IMR-90 (cell line): Measurements from ENCODE around the gene CYB5B. TPM values are rescaled to one million over a fixed set of nuclear protein-coding genes. Genes with fewer than 3 reads are reported as not detected.

Experiments
- ATAC-seq: fragments of 200-7000 bp; cut with Tn5 transposase; 2 replicates; pipeline ENCODE4 v1.9.1; 2020; ENCODE audit warnings: low read depth, mild to moderate bottlenecking, moderate library complexity
- Bru-seq: library from RNA; stranded (reverse); fragments of 400-500 nt; gene quantifications from one replicate; lab custom pipeline; 2021; lab: Mats Ljungman, UMichigan
- BruChase-seq, 2 experiments: library from RNA; stranded (reverse); fragments of 400-500 nt; gene quantifications; one replicate each; lab custom pipeline; 2021; lab: Mats Ljungman, UMichigan
- BruUV-seq: library from RNA; stranded (reverse); fragments of 400-500 nt; replicated peaks from 2 replicates; lab custom pipeline; 2021; lab: Mats Ljungman, UMichigan
- CTCF ChIA-PET: fragments of 300-600 bp; formaldehyde crosslinking; extraction: SDS; loops from one replicate; lab custom pipeline; 2021; ENCODE audit warnings: antibody characterized with exemption; lab: Yijun Ruan, JAX
- POLR2A ChIA-PET: fragments of 300-600 bp; sonication (Branson Sonifier 250); formaldehyde crosslinking; loops from one replicate; lab custom pipeline; 2022; ENCODE audit warnings: antibody characterized with exemption; ENCODE audit not compliant: unreplicated experiment; lab: Charles Lee
- DNase-seq: peaks from one replicate; pipeline ENCODE4 v3.0.0; 2013
- H2AFZ ChIP-seq: replicated peaks from 2 replicates; pipeline ENCODE3; 2013; ENCODE audit warnings: low read length, mild to moderate bottlenecking; ENCODE audit not compliant: poor library complexity
- H2AK5ac ChIP-seq: 2 replicates; pipeline ENCODE4 v1.6.1; 2013; ENCODE audit warnings: low read depth, low read length, inconsistent platforms
- H2AK9ac ChIP-seq: replicated peaks from 2 replicates; pipeline ENCODE3; 2013; ENCODE audit warnings: mild to moderate bottlenecking, low read depth, low read length, moderate library complexity; ENCODE audit not compliant: poor library complexity
- H2BK120ac ChIP-seq: 2 replicates; pipeline ENCODE4 v1.6.1; 2013; ENCODE audit warnings: low read depth, low read length, inconsistent platforms
- H2BK15ac ChIP-seq: 3 replicates; pipeline ENCODE4 v1.6.1; 2013; ENCODE audit warnings: low read depth, low read length, inconsistent platforms
- H2BK20ac ChIP-seq: 2 replicates; pipeline ENCODE4 v1.6.1; 2013; ENCODE audit warnings: low read depth, mild to moderate bottlenecking, inconsistent platforms, low read length, moderate library complexity
- H2BK5ac ChIP-seq: 2 replicates; pipeline ENCODE4 v1.6.1; 2013; ENCODE audit warnings: mild to moderate bottlenecking, low read depth, low read length, inconsistent platforms; ENCODE audit not compliant: poor library complexity, severe bottlenecking
- H3K14ac ChIP-seq: replicated peaks from 2 replicates; pipeline ENCODE4 v1.6.1; 2013; ENCODE audit warnings: low read depth, low read length, inconsistent platforms
- H3K18ac ChIP-seq: 2 replicates; pipeline ENCODE4 v1.6.1; 2013; ENCODE audit warnings: low read depth, low read length, control low read depth
- H3K23ac ChIP-seq: 2 replicates; pipeline ENCODE4 v1.6.1; 2013; ENCODE audit warnings: low read depth, low read length, inconsistent platforms
- H3K27ac ChIP-seq: 2 replicates; pipeline ENCODE4 v1.5.1; 2013; ENCODE audit warnings: mild to moderate bottlenecking, control low read depth, low read length; ENCODE audit not compliant: insufficient read depth
- H3K27me3 ChIP-seq: 2 replicates; pipeline ENCODE4 v1.6.1; 2013; ENCODE audit warnings: low read length; ENCODE audit not compliant: control insufficient read depth, insufficient read depth
- H3K36me3 ChIP-seq: 2 replicates; pipeline ENCODE4 v1.6.1; 2013; ENCODE audit warnings: low read length, mixed read lengths; ENCODE audit not compliant: control insufficient read depth, insufficient read depth
- H3K4ac ChIP-seq: 2 replicates; pipeline ENCODE4 v1.6.1; 2013; ENCODE audit warnings: low read depth, low read length, inconsistent platforms
- H3K4me1 ChIP-seq: 2 replicates; pipeline ENCODE4 v1.6.1; 2013; ENCODE audit warnings: low read length, mixed read lengths; ENCODE audit not compliant: control insufficient read depth, insufficient read depth
- H3K4me2 ChIP-seq: 2 replicates; pipeline ENCODE4 v1.6.1; 2013; ENCODE audit warnings: low read depth, mild to moderate bottlenecking, control low read depth, low read length, moderate library complexity
- H3K4me3 ChIP-seq: 2 replicates; pipeline ENCODE4 v1.5.1; 2013; ENCODE audit warnings: low read depth, mild to moderate bottlenecking, control low read depth, low read length, moderate library complexity; ENCODE audit not compliant: insufficient read depth
- H3K56ac ChIP-seq: 2 replicates; pipeline ENCODE4 v1.6.1; 2013; ENCODE audit warnings: low read length, inconsistent platforms; ENCODE audit not compliant: insufficient read depth; ENCODE audit errors: extremely low read depth
- H3K79me1 ChIP-seq, 2 experiments: 2 replicates each; pipeline ENCODE4 v1.6.1; 2013; ENCODE audit warnings: low read length in 2 of 2, inconsistent platforms in 1 of 2, low read depth in 1 of 2
- H3K9ac ChIP-seq: 2 replicates; pipeline ENCODE4 v1.6.1; 2013; ENCODE audit warnings: low read depth, low read length, control low read depth
- H3K9me1 ChIP-seq: 2 replicates; pipeline ENCODE4 v1.6.1; 2013; ENCODE audit warnings: low read length, inconsistent platforms; ENCODE audit not compliant: insufficient read depth
- H3K9me3 ChIP-seq: 2 replicates; pipeline ENCODE4 v1.6.1; 2013; ENCODE audit warnings: low read length; ENCODE audit not compliant: control insufficient read depth, insufficient read depth
- H4K20me1 ChIP-seq: 2 replicates; pipeline ENCODE4 v1.6.1; 2013; ENCODE audit warnings: low read length, inconsistent platforms; ENCODE audit not compliant: insufficient read depth
- H4K5ac ChIP-seq: 2 replicates; pipeline ENCODE4 v1.6.1; 2013; ENCODE audit warnings: mild to moderate bottlenecking, low read depth, low read length, control low read depth
- H4K8ac ChIP-seq, 2 experiments: 2 replicates each; pipeline ENCODE4 v1.6.1; 2013; ENCODE audit warnings: low read depth in 2 of 2, low read length in 2 of 2, control low read depth in 1 of 2, inconsistent platforms in 1 of 2
- H4K91ac ChIP-seq: 2 replicates; pipeline ENCODE4 v1.6.1; 2013; ENCODE audit warnings: low read depth, low read length, inconsistent platforms; ENCODE audit not compliant: insufficient read depth
- CEBPB ChIP-seq: IDR thresholded peaks from 2 replicates; pipeline ENCODE4 v1.6.1; 2012; ENCODE audit warnings: low read depth, low read length, improper control_type of control experiment
- MAFK ChIP-seq: IDR thresholded peaks from 2 replicates; pipeline ENCODE4 v1.6.1; 2012; ENCODE audit warnings: low read depth, low read length, improper control_type of control experiment
- MAZ ChIP-seq: IDR thresholded peaks from 2 replicates; pipeline ENCODE4 v1.6.1; 2012; ENCODE audit warnings: low read depth, mild to moderate bottlenecking, low read length, improper control_type of control experiment, moderate library complexity, borderline replicate concordance
- POLR2A ChIP-seq: IDR thresholded peaks from 2 replicates; pipeline ENCODE4 v1.6.1; 2012; ENCODE audit warnings: mild to moderate bottlenecking, low read depth, low read length
- RAD21 ChIP-seq: IDR thresholded peaks from 2 replicates; pipeline ENCODE4 v1.6.1; 2012; ENCODE audit warnings: low read length, improper control_type of control experiment
- WGBS, 2 experiments: methylation state at CpG; one replicate each; pipeline versions ENCODE4 v1.1.5 to v1.1.7; 2013; ENCODE audit warnings: missing lambda C conversion rate in 2 of 2; ENCODE audit not compliant: insufficient read length in 1 of 2; ENCODE audit errors: extremely low coverage in 2 of 2; 5-methylcytosine and 5-hydroxymethylcytosine counted together
- dilution Hi-C: fragments of 300-500 bp; cut with HindIII; formaldehyde crosslinking; loops from one replicate; pipeline ENCODE4 v1.14.3; 2018; ENCODE audit warnings: low sequenced_read_pairs; ENCODE audit not compliant: unreplicated experiment
- in situ Hi-C: fragments of 300-500 bp; cut with MboI; formaldehyde crosslinking; loops from 3 replicates; pipeline ENCODE4 v1.14.3; 2019; ENCODE audit warnings: low sequenced_read_pairs, inconsistent platforms, mixed read lengths
- intact Hi-C: fragments of 100-400 bp; cut with micrococcal nuclease; formaldehyde crosslinking; loops from 2 replicates; pipeline ENCODE4 v1.10.0; 2022
- long read RNA-seq: library from polyadenylated mRNA; unstranded; transcript quantifications from one replicate; pipeline ENCODE4 v2.0.0, GENCODE V29; 2021; ENCODE audit not compliant: unreplicated experiment
- polyA plus RNA-seq, 3 experiments: library from polyadenylated mRNA; depleted of rRNA; stranded (reverse); fragments of >200 nt; gene quantifications; 2 replicates each; pipeline ENCODE4 v1.2.3, GENCODE V29; 2012; ENCODE audit warnings: low replicate concordance in 1 of 3
- total RNA-seq: library from RNA; depleted of rRNA; stranded (reverse); fragments of >200 nt; gene quantifications from 2 replicates; pipeline ENCODE4 v1.2.3, GENCODE V29; 2012; rRNA removed
- TF ChIP-seq, protein P1 (sequence below): fragments of 150-350 bp; IDR thresholded peaks from 2 replicates; pipeline ENCODE4 v1.6.1; 2017; ENCODE audit warnings: mild to moderate bottlenecking, antibody characterized with exemption, low read length, low read depth

CYB5B gene, protein sequence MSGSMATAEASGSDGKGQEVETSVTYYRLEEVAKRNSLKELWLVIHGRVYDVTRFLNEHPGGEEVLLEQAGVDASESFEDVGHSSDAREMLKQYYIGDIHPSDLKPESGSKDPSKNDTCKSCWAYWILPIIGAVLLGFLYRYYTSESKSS
- total RNA-seq: 102 and 106 TPM in 2 replicates
- 76.1 and 100 TPM in 2 replicates for polyA plus RNA-seq (2012; rRNA removed)
- 10.7 and 23.7 TPM in 2 replicates for polyA plus RNA-seq (2012; cell fraction: cytosol; rRNA removed)
- 7.0 and 46.0 TPM in 2 replicates for polyA plus RNA-seq (2012; cell fraction: nucleus; rRNA removed; ENCODE audit: low replicate concordance)
- percentile 80 among the genes with signal in this experiment for Bru-seq, nascent RNA
- BruChase-seq, experiment 1, labeled RNA remaining after a 6-hour chase: percentile 83 among the genes with signal in this experiment
- percentile 75 among the genes with signal in this experiment for BruChase-seq, experiment 2, labeled RNA remaining after a 2-hour chase
- long read RNA-seq, full-length matches to known transcripts: 52 of 60 reads
- long read RNA-seq, partial matches to known transcripts: 0 of 60 reads
- long read RNA-seq, other reads (novel, unspliced or antisense): 8 of 60 reads

DNA sequence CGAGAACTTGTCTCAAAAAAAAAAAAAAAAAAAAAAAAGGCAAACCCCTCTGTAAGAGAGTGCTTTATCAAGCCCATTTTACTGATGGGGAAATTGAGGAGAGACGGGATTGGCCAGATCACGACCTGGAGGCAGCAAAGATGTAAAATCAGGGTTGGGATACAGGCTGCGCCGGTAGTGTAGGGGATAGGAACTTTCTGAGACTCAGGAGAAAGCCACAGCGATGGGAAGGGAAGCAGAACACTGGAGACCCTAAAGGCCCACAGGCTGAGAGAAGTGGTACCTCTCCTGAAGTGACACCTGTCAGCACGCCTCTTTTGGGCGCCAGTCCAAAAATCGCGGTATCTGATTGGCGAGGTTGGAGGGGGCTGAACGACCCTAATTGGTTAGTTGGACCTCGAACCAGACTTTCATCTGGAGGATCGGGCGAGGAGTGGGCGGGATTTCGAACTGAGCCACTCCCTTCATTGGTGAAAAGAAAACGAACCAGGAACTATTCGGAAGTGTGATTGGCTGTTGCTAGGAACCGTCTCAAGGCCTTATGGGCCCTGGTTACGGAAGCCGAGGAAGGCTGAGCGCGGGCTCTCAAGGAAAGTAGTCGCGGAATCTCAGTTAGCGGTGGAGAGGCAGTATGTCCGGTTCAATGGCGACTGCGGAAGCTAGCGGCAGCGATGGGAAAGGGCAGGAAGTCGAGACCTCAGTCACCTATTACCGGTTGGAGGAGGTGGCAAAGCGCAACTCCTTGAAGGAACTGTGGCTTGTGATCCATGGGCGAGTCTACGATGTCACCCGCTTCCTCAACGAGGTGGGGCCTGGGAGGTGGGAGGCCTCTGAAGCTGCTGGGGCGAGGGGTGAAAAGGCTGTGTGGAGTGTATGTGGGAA is at the start of gene CYB5B:
Gene CYB5B, plus strand, starts transcription at position 567 of the 882 bp plus-strand sequence. Its CDS starts 65 bp downstream, at position 632.
- H3K36me3 ChIP-seq: peaks cover 14% of the 10 kb centered on the region
- intact Hi-C loops: loop anchor here (2.0 kb wide), 1 partner anchor 25 kb away; no protein-coding TSS in a partner anchor
- ChIA-PET CTCF (interaction anchor here (0.6 to 1.4 kb wide), 3 partner anchors 12 to 234 kb away, joined by 3 to 6 read pairs (median 4); no protein-coding TSS in a partner anchor), POLR2A (interaction anchor here (1.1 kb wide), 1 partner anchor 40 kb away, joined by 4 read pairs; no protein-coding TSS in a partner anchor)
- peak within 1 kb of the TSS; percentile 73 for H4K91ac ChIP-seq
- peak within 1 kb of the TSS; percentile 82 for H3K9ac ChIP-seq
- H3K4me2 ChIP-seq: peak within 1 kb of the TSS; percentile 99
- peak within 1 kb of the TSS; percentile 80 to 98 for H4K8ac ChIP-seq
- peak within 1 kb of the TSS; percentile 55 for H2BK120ac ChIP-seq
- no TSS peak for BruUV-seq
- H2AFZ ChIP-seq: peak within 1 kb of the TSS; percentile 94
- peak within 1 kb of the TSS; percentile 84 for H3K23ac ChIP-seq
- ATAC-seq: peak; percentile 99
- peak within 1 kb of the TSS; percentile 68 for H2BK20ac ChIP-seq
- peak within 1 kb of the TSS; percentile 59 for H3K18ac ChIP-seq
- peak within 1 kb of the TSS; percentile 81 for H4K5ac ChIP-seq
- no peak for TF ChIP-seq CEBPB
- peak; percentile 21 for TF ChIP-seq RAD21
- no peak for TF ChIP-seq MAFK
- TF ChIP-seq MAZ: no peak
- TF ChIP-seq, protein P1, sequence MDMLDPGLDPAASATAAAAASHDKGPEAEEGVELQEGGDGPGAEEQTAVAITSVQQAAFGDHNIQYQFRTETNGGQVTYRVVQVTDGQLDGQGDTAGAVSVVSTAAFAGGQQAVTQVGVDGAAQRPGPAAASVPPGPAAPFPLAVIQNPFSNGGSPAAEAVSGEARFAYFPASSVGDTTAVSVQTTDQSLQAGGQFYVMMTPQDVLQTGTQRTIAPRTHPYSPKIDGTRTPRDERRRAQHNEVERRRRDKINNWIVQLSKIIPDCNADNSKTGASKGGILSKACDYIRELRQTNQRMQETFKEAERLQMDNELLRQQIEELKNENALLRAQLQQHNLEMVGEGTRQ: no peak
- peak; percentile 72 for TF ChIP-seq POLR2A
- H3K4ac ChIP-seq: peak within 1 kb of the TSS; percentile 89
- H3K27me3 ChIP-seq: no peaks in the 10 kb centered on the region
- dilution Hi-C loops: no loop called here
- in situ Hi-C loops: no loop called here
- no peaks in the 10 kb centered on the region for H3K9me3 ChIP-seq
- H4K20me1 ChIP-seq: peaks cover 4% of the 10 kb centered on the region; the same call in 1 of the 2 replicates
- H3K27ac ChIP-seq: peak within 1 kb of the TSS; percentile 79
- peaks cover 3% of the 10 kb centered on the region; the same call in 1 of the 2 replicates for H3K9me1 ChIP-seq
- peaks cover 10 to 40% of the 10 kb centered on the region in 2 experiments for H3K79me1 ChIP-seq
- H3K4me1 ChIP-seq: no peaks in the 10 kb centered on the region; the same call in 1 of the 2 replicates
- peak within 1 kb of the TSS; percentile 63 for H2BK5ac ChIP-seq
- H3K4me3 ChIP-seq: peak within 1 kb of the TSS; percentile 73
- DNase-seq: peak; percentile 99
- H3K14ac ChIP-seq: peak within 1 kb of the TSS; percentile 91
- peak within 1 kb of the TSS; percentile 78 for H2AK9ac ChIP-seq
- peak within 1 kb of the TSS; percentile 59; the same call in 1 of the 3 replicates for H2BK15ac ChIP-seq
- peak within 1 kb of the TSS; percentile 79 for H2AK5ac ChIP-seq
- peak within 1 kb of the TSS; percentile 64 for H3K56ac ChIP-seq
- 1% methylated on average over 27 of the region's 40 CpGs; no CpG with 5 or more reads in 1 of the 2 experiments for WGBS, 2 experiments
